ENCODE results near the gene UGCG.
"Not testable (repeated sequence)": the region's sequence is repeated elsewhere in the genome, so short reads cannot be mapped to it uniquely, and the experiment has no call there.

UGCG gene

GRCh38 chr9:111952559-111952958, 55.9 kb downstream of the UGCG start:
- no peak for DNase-seq (ENCODE audit: low read depth, low spot score)

- no peak for DNase-seq (ENCODE audit: low read depth, low spot score)
These were observed 56.8 kb downstream of the UGCG start for GRCh38 chr9:111953444-111953843.

GRCh38 chr9:111955048-111955447, 58.4 kb downstream of the UGCG start:
- DNase-seq (ENCODE audit: low read depth, low spot score): no peak

- no peak for DNase-seq (ENCODE audit: low read depth, low spot score)
These were observed 61.4 kb downstream of the UGCG start for GRCh38 chr9:111957856-111958631.

GRCh38 chr9:111959468-111960359, 63.1 kb downstream of the UGCG start:
- DNase-seq (ENCODE audit: low read depth, low spot score): no peak

GRCh38 chr9:111960485-111960884, 63.9 kb downstream of the UGCG start:
- not testable (repeated sequence) for DNase-seq (ENCODE audit: low read depth, low spot score)

- no peak for DNase-seq (ENCODE audit: low read depth, low spot score)
These were observed 64.4 kb downstream of the UGCG start for GRCh38 chr9:111961009-111961408.

- peak; percentile 98 for DNase-seq (ENCODE audit: low read depth, low spot score)
These were observed 65.0 kb downstream of the UGCG start for GRCh38 chr9:111961575-111961974.

- DNase-seq (ENCODE audit: low read depth, low spot score): no peak
These were observed 65.4 kb downstream of the UGCG start for GRCh38 chr9:111962021-111962420.

GRCh38 chr9:111963995-111964394, 67.4 kb downstream of the UGCG start:
- DNase-seq (ENCODE audit: low read depth, low spot score): no peak

- DNase-seq (ENCODE audit: low read depth, low spot score): peak; percentile 37
These were observed 69.0 kb downstream of the UGCG start for GRCh38 chr9:111965566-111966019.

- no peak for DNase-seq (ENCODE audit: low read depth, low spot score)
These were observed 69.6 kb downstream of the UGCG start for GRCh38 chr9:111966124-111966723.

- no peak for DNase-seq (ENCODE audit: low read depth, low spot score)
These were observed 70.3 kb downstream of the UGCG start for GRCh38 chr9:111966861-111967291.

GRCh38 chr9:111967621-111968020, 71.0 kb downstream of the UGCG start:
- no peak for DNase-seq (ENCODE audit: low read depth, low spot score)

GRCh38 chr9:111969061-111969460, 72.4 kb downstream of the UGCG start:
- no peak for DNase-seq (ENCODE audit: low read depth, low spot score)

- no peak for DNase-seq (ENCODE audit: low read depth, low spot score)
These were observed 73.0 kb downstream of the UGCG start for GRCh38 chr9:111969622-111970021.

GRCh38 chr9:111970827-111971226, 74.2 kb downstream of the UGCG start:
- DNase-seq (ENCODE audit: low read depth, low spot score): no peak

GRCh38 chr9:111974092-111974681, 77.6 kb downstream of the UGCG start:
- no peak for DNase-seq (ENCODE audit: low read depth, low spot score)

- DNase-seq (ENCODE audit: low read depth, low spot score): no peak
These were observed 79.1 kb downstream of the UGCG start for GRCh38 chr9:111975709-111976108.

GRCh38 chr9:111978616-111979015, 82.0 kb downstream of the UGCG start:
- DNase-seq (ENCODE audit: low read depth, low spot score): no peak

GRCh38 chr9:111979561-111979960, 82.9 kb downstream of the UGCG start:
- DNase-seq (ENCODE audit: low read depth, low spot score): no peak

GRCh38 chr9:111980398-111980797, 83.8 kb downstream of the UGCG start:
- DNase-seq (ENCODE audit: low read depth, low spot score): no peak

Measured in smooth muscle cell of the brain vasculature (primary cell).